K562 (cell line): Measurements from ENCODE around the gene CASKIN1. TPM values are rescaled to one million over a fixed set of nuclear protein-coding genes. Genes with fewer than 3 reads are reported as not detected.
"Not testable (repeated sequence)": the region's sequence is repeated elsewhere in the genome, so short reads cannot be mapped to it uniquely, and the experiment has no call there.

Experiments
- ATF7 ChIP-seq: fragments of 450-650 bp; IDR thresholded peaks from 2 replicates; pipeline ENCODE4 v1.7.1; 2014; ENCODE audit warnings: mild to moderate bottlenecking, moderate library complexity
- BHLHE40 ChIP-seq: IDR thresholded peaks from 2 replicates; pipeline ENCODE4 v1.6.1; 2011; ENCODE audit warnings: low read length, improper control_type of control experiment
- CCNT2 ChIP-seq: IDR thresholded peaks from 2 replicates; pipeline ENCODE4 v1.6.1; 2011; ENCODE audit warnings: borderline replicate concordance, low read depth, mild to moderate bottlenecking, moderate library complexity, mixed read lengths, low read length; ENCODE audit not compliant: insufficient read length; ENCODE audit errors: extremely low read depth
- CREM ChIP-seq: IDR thresholded peaks from 2 replicates; pipeline ENCODE4 v1.6.1; 2014; ENCODE audit warnings: antibody characterized with exemption, low read depth
- CTBP1 ChIP-seq: fragments of 450-650 bp; IDR thresholded peaks from 2 replicates; pipeline ENCODE4 v1.6.1; 2016; ENCODE audit warnings: borderline replicate concordance
- ESRRA ChIP-seq: fragments of 450-650 bp; IDR thresholded peaks from 2 replicates; pipeline ENCODE4 v1.6.1; 2014; ENCODE audit warnings: low read depth, mild to moderate bottlenecking, moderate library complexity, borderline replicate concordance
- FOXK2 ChIP-seq, 2 experiments: fragments of 450-650 bp; IDR thresholded peaks in 1 of 2; conservative IDR thresholded peaks in 1 of 2; 2 replicates each; pipeline ENCODE4 v1.6.1; 2016; ENCODE audit warnings: low read depth in 2 of 2, mild to moderate bottlenecking in 1 of 2
- GMEB1 ChIP-seq: fragments of 250-450 bp; sonication (Bioruptor Pico); IDR thresholded peaks from 2 replicates; pipeline ENCODE4 v1.4.0; 2020; ENCODE audit warnings: mild to moderate bottlenecking
- HDAC1 ChIP-seq, 2 experiments: fragments of 450-650 bp; IDR thresholded peaks; 2 replicates each; pipeline ENCODE4 v1.6.1; 2016 to 2017; ENCODE audit warnings: inconsistent platforms in 1 of 2, mild to moderate bottlenecking in 1 of 2, moderate library complexity in 1 of 2
- HMGN3 ChIP-seq: IDR thresholded peaks from 2 replicates; pipeline ENCODE4 v1.6.1; 2011; ENCODE audit warnings: borderline replicate concordance, low read depth, mild to moderate bottlenecking, mixed read lengths, low read length; ENCODE audit not compliant: insufficient read length; ENCODE audit errors: extremely low read depth
- HNRNPL ChIP-seq: fragments of 200-400 bp; formaldehyde crosslinking; IDR thresholded peaks from 2 replicates; pipeline ENCODE4 v1.6.1; 2017; ENCODE audit warnings: low read depth, mild to moderate bottlenecking, low read length
- MAX ChIP-seq: sonication (generic); formaldehyde crosslinking; IDR thresholded peaks from 2 replicates; pipeline ENCODE4 v1.9.0; 2022; ENCODE audit warnings: mild to moderate bottlenecking, missing genetic modification reagents
- MAZ ChIP-seq, 2 experiments: fragments of 450-650 bp in 1 of 2; sonication (generic) in 1 of 2; formaldehyde crosslinking; IDR thresholded peaks in 1 of 2; conservative IDR thresholded peaks in 1 of 2; 2 replicates each; pipeline versions ENCODE4 v1.4.0 to v1.5.0; 2020; ENCODE audit warnings: mild to moderate bottlenecking in 1 of 2, missing genetic modification reagents in 1 of 2
- MEIS2 ChIP-seq: fragments of 450-650 bp; IDR thresholded peaks from 2 replicates; pipeline ENCODE4 v1.6.1; 2014; ENCODE audit warnings: mild to moderate bottlenecking; ENCODE audit not compliant: partially characterized antibody
- MYNN ChIP-seq, 2 experiments: sonication (generic); formaldehyde crosslinking in 1 of 2; IDR thresholded peaks; 2 replicates each; pipeline versions ENCODE4 v1.5.0 to v1.6.1; 2016 to 2020; ENCODE audit warnings: antibody characterized with exemption in 1 of 2, missing genetic modification reagents in 1 of 2
- NRF1 ChIP-seq, 2 experiments: fragments of 450-650 bp; IDR thresholded peaks in 1 of 2; conservative IDR thresholded peaks in 1 of 2; 2 replicates each; pipeline ENCODE4 v1.6.1; 2014; ENCODE audit warnings: mild to moderate bottlenecking in 2 of 2
- PHF20 ChIP-seq: fragments of 450-650 bp; IDR thresholded peaks from 2 replicates; pipeline ENCODE4 v1.6.1; 2018; ENCODE audit not compliant: partially characterized antibody
- POLR2G ChIP-seq: fragments of 200-400 bp; formaldehyde crosslinking; IDR thresholded peaks from 2 replicates; pipeline ENCODE4 v1.6.1; 2017; ENCODE audit warnings: low read depth, mild to moderate bottlenecking, antibody characterized with exemption, low read length, moderate library complexity
- SOX6 ChIP-seq: fragments of 450-650 bp; IDR thresholded peaks from 2 replicates; pipeline ENCODE4 v1.6.1; 2014; ENCODE audit warnings: mild to moderate bottlenecking
- SP1 ChIP-seq: sonication (generic); formaldehyde crosslinking; IDR thresholded peaks from 2 replicates; pipeline ENCODE4 v1.8.1; 2022; ENCODE audit warnings: mild to moderate bottlenecking, missing genetic modification reagents
- SUPT5H ChIP-seq: fragments of 450-650 bp; IDR thresholded peaks from 2 replicates; pipeline ENCODE4 v1.6.1; 2016
- VEZF1 ChIP-seq: fragments of 200-800 bp; sonication (Bioruptor generic); IDR thresholded peaks from 2 replicates; pipeline ENCODE4 v1.6.1; 2017; ENCODE audit warnings: missing genetic modification characterization, missing compliant biosample characterization
- ZBTB2 ChIP-seq: fragments of 450-650 bp; IDR thresholded peaks from 2 replicates; pipeline ENCODE4 v1.6.1; 2016; ENCODE audit warnings: antibody characterized with exemption
- polyA plus RNA-seq, 8 experiments: library from polyadenylated mRNA; depleted of rRNA in 4 of 8; stranded (reverse) in 5 of 8; unstranded in 3 of 8; fragments of >200 nt; fragmentation: Nextera tagmentation in 2 of 8; fragmentation: Illumina TruSeq in 1 of 8; extraction: Ambion mirVana in 2 of 8; extraction: Trizol in 1 of 8; gene quantifications; 2 replicates each; pipeline versions ENCODE4 v1.2.1 to v1.2.3, GENCODE V29; 2011 to 2014; ENCODE audit warnings: inconsistent platforms in 1 of 8, missing spikeins in 1 of 8
- total RNA-seq, 7 experiments: library from RNA; depleted of rRNA in 6 of 7; stranded (reverse); fragments of >200 nt in 6 of 7; fragmentation: Illumina TruSeq in 2 of 7; extraction: Trizol in 2 of 7; gene quantifications; 2 replicates each; pipeline versions ENCODE4 v1.2.1 to v1.2.3, GENCODE V29; 2011 to 2021; ENCODE audit warnings: low replicate concordance in 1 of 7

The CASKIN1 gene
- total and polyA plus RNA-seq, 9 of the 15 experiments (the other 6 are each of a cell fraction or from before 2014, with no cell fraction given), result 0.15 to 4.5 (median 1.5) TPM; not detected in 2

- TF ChIP-seq CTBP1 (peak; percentile 93), PHF20 (peak; percentile 37), SOX6 (peak; percentile 49; the same call in 1 of the 2 replicates), CREM (peak; percentile 36; the same call in 1 of the 2 replicates), MEIS2 (peak; percentile 38), MYNN (IDR thresholded peaks at IDR 0.05) (0 out of 2 replicates have a peak, but pooled peaks have one; percentile 23), ATF7 (peak; percentile 40; the same call in 1 of the 2 replicates), GMEB1 (CRISPR knock-in tag) (peak; percentile 78), FOXK2 (conservative IDR thresholded peaks at IDR 0.05 in 1 of 2, IDR thresholded peaks at IDR 0.05 in 1 of 2; ENCODE audit: low read depth in 2 of 2) (0 out of 4 replicates have a peak, but pooled peaks of 1 of the 2 experiments have one; percentile 14), HNRNPL (0 out of 2 replicates have a peak, but pooled peaks have one; percentile 21), HDAC1 (IDR thresholded peaks at IDR 0.05) (peak in 1 of 2 experiments; percentile 49; a peak in 2 of 4 replicates), ZBTB2 (peak; percentile 55; the same call in 1 of the 2 replicates), MAX (CRISPR knock-in tag) (peak; percentile 67), SP1 (peak; percentile 82), SUPT5H (peak; percentile 74), ESRRA (peak; percentile 41; the same call in 1 of the 2 replicates), BHLHE40 (peak; percentile 87), MAZ (CRISPR knock-in tag; conservative IDR thresholded peaks at IDR 0.05 in 1 of 2, IDR thresholded peaks at IDR 0.05 in 1 of 2) (peak; percentile 53 to 65; a peak in 3 of 4 replicates), CCNT2 (peak; percentile 57), VEZF1 (peak; percentile 76), NRF1 (conservative IDR thresholded peaks at IDR 0.05 in 1 of 2, IDR thresholded peaks at IDR 0.05 in 1 of 2) (peak; percentile 91 to 92), HMGN3 (peak; percentile 34), POLR2G (peak; percentile 78)
- not testable (repeated sequence) for TF ChIP-seq MYNN (CRISPR knock-in tag; IDR thresholded peaks at IDR 0.05)
These were observed 60.5 kb downstream of the CASKIN1 start, which contains the start of gene PKD1 (continued) for GRCh38 chr16:2135770-2136490.
